Measurements from ENCODE around the gene ACKR3. TPM values are rescaled to one million over a fixed set of nuclear protein-coding genes. Genes with fewer than 3 reads are reported as not detected.

Gene ACKR3
- total RNA-seq, 1 experiment from 2014 or later: not detected

DNA sequence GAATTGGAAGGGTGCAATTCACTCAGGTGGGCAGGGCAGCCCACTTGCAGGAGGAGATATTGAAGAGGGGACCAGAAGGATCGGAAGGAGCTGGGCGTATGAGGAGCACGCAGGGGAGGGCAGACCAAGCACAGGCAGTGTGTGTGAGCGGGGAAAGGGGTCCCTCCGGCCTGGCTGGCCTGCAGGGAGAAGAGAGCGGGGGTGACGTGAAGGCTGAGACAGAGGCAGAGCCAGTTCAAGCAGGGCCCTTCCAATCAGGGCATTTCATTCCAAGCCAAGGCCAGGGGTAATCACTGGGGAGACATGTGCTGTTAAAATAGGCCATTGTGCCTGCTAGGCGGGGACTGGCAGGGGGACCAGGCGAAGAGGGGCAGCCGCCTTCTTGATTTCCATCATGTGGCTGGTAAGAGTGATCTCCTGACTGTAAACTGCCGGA is 62.2 kb downstream of the ACKR3 start:
- in situ Hi-C loops (cut with HindIII; ENCODE audit: low pct_unique_long_range_greater_than_20kb, low sequenced_read_pairs) (no loop called here), intact Hi-C loops (cut with micrococcal nuclease; ENCODE audit: unreplicated experiment) (no loop called here)
- Histone ChIP-seq H3K4me1 (ENCODE audit: control insufficient read depth, insufficient read depth, low read length) (no peaks in the 10 kb centered on the region), H3K27me3 (ENCODE audit: control insufficient read depth, insufficient read depth, low read length) (peaks cover 7% of the 10 kb centered on the region; the same call in 1 of the 2 replicates), H3K27ac (ENCODE audit: low read length) (no peak overlapping the region), H3K9me3 (ENCODE audit: control insufficient read depth, insufficient read depth, low read depth, low read length) (no peaks in the 10 kb centered on the region), H3K36me3 (ENCODE audit: control insufficient read depth, insufficient read depth, low read length) (no peaks in the 10 kb centered on the region), H3K4me3 (ENCODE audit: low read depth in 2 of 2, low read length in 2 of 2) (no peak overlapping the region)
- BruUV-seq (replicated peaks): no TSS peak
- no peak for DNase-seq (ENCODE audit: low read depth, low spot score)
- ATAC-seq: no peak
- ChIA-PET POLR2A (no interaction called here), CTCF (no interaction called here)
- no peak for TF ChIP-seq CTCF (IDR thresholded peaks at IDR 0.05)
- no peak for TF ChIP-seq POLR2AphosphoS5 (IDR thresholded peaks at IDR 0.05; ENCODE audit: low read depth, low read length)
- no peak for TF ChIP-seq SIN3A (IDR thresholded peaks at IDR 0.05; ENCODE audit: borderline replicate concordance, insufficient read depth, low read depth, low read length)
- TF ChIP-seq, protein P1, sequence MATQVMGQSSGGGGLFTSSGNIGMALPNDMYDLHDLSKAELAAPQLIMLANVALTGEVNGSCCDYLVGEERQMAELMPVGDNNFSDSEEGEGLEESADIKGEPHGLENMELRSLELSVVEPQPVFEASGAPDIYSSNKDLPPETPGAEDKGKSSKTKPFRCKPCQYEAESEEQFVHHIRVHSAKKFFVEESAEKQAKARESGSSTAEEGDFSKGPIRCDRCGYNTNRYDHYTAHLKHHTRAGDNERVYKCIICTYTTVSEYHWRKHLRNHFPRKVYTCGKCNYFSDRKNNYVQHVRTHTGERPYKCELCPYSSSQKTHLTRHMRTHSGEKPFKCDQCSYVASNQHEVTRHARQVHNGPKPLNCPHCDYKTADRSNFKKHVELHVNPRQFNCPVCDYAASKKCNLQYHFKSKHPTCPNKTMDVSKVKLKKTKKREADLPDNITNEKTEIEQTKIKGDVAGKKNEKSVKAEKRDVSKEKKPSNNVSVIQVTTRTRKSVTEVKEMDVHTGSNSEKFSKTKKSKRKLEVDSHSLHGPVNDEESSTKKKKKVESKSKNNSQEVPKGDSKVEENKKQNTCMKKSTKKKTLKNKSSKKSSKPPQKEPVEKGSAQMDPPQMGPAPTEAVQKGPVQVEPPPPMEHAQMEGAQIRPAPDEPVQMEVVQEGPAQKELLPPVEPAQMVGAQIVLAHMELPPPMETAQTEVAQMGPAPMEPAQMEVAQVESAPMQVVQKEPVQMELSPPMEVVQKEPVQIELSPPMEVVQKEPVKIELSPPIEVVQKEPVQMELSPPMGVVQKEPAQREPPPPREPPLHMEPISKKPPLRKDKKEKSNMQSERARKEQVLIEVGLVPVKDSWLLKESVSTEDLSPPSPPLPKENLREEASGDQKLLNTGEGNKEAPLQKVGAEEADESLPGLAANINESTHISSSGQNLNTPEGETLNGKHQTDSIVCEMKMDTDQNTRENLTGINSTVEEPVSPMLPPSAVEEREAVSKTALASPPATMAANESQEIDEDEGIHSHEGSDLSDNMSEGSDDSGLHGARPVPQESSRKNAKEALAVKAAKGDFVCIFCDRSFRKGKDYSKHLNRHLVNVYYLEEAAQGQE (IDR thresholded peaks at IDR 0.05; ENCODE audit: insufficient read depth in 1 of 2, low read depth in 2 of 2, low read length in 1 of 2): no peak
- no peak for TF ChIP-seq TCF7L2 (IDR thresholded peaks at IDR 0.05; ENCODE audit: low read depth, low read length)
